ENCODE data around the gene GGCT.

DNA sequence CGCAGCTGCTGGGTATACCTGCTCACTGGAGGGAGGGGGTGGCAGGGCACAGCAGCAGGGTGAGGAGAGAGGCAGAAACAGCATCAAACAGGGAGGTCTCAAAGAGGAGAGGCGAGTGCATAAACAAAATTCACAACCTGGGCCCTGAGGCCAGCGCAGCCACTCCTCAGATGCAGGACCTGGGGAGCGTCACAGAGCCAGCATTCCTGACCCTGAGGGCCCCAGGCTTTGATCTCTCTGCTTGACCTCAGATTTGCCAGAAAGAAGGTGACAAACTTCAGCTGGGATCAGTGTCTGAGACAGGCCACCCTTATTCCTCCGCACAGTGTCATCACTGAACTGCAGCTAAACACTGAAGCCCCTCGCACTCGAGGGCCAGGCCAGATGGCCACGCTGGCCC is 51.6 kb downstream of the GGCT start:
- TF ChIP-seq POLR2AphosphoS5 (IDR thresholded peaks at IDR 0.05) (no peak), POLR2A (IDR thresholded peaks at IDR 0.05) (no peak)
- TF ChIP-seq, protein P1, sequence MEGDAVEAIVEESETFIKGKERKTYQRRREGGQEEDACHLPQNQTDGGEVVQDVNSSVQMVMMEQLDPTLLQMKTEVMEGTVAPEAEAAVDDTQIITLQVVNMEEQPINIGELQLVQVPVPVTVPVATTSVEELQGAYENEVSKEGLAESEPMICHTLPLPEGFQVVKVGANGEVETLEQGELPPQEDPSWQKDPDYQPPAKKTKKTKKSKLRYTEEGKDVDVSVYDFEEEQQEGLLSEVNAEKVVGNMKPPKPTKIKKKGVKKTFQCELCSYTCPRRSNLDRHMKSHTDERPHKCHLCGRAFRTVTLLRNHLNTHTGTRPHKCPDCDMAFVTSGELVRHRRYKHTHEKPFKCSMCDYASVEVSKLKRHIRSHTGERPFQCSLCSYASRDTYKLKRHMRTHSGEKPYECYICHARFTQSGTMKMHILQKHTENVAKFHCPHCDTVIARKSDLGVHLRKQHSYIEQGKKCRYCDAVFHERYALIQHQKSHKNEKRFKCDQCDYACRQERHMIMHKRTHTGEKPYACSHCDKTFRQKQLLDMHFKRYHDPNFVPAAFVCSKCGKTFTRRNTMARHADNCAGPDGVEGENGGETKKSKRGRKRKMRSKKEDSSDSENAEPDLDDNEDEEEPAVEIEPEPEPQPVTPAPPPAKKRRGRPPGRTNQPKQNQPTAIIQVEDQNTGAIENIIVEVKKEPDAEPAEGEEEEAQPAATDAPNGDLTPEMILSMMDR (IDR thresholded peaks at IDR 0.05), result no peak
